GM19099 (cell line): ENCODE measurements around the gene KRT4.

Source experiments
- POLR2A ChIP-seq: IDR thresholded peaks from 3 replicates; pipeline ENCODE4 v1.6.1; 2011; ENCODE audit warnings: low read depth; ENCODE audit not compliant: insufficient read length; ENCODE audit errors: extremely low read depth

KRT4 gene

DNA sequence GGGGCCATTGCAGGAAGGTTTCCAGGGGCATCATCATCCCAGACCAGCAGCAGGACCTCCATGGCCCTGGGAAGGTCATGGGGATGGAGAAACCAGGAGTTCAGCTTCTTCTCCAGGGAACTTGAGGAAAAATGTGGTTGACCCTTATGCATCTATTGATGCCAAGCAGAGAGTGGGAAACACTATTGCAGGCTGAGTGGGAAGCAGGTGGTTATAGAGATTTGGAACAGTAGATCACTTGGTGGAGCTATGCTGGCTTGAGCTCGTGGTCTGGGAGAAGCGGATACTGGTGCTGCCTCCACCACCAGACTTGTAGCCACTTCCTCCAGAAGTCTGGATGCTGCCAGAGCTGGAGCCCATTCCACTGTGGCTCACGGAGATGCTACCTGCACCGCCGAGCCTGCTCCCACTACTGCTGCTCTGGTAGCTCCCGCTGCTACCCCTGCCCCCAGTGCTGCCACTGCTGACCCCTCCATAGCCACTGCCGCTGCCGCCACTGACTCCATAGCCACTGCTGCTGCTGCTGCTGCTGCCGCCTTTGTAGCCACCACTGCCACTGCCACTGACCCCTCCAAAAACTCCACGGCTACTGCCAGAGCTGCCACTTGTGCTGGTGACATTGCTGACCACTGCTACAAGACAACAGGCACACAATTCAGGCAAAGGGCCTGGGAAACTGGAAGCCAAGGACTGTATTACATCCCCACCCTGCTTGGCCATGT is 45.3 kb downstream of the KRT4 start:
- TF ChIP-seq POLR2A: no peak

GRCh38 chr12:52767427-52767826 is 46.5 kb downstream of the KRT4 start:
- no peak for TF ChIP-seq POLR2A

- TF ChIP-seq POLR2A: no peak
These were observed 46.9 kb downstream of the KRT4 start for GRCh38 chr12:52767020-52767379.

DNA sequence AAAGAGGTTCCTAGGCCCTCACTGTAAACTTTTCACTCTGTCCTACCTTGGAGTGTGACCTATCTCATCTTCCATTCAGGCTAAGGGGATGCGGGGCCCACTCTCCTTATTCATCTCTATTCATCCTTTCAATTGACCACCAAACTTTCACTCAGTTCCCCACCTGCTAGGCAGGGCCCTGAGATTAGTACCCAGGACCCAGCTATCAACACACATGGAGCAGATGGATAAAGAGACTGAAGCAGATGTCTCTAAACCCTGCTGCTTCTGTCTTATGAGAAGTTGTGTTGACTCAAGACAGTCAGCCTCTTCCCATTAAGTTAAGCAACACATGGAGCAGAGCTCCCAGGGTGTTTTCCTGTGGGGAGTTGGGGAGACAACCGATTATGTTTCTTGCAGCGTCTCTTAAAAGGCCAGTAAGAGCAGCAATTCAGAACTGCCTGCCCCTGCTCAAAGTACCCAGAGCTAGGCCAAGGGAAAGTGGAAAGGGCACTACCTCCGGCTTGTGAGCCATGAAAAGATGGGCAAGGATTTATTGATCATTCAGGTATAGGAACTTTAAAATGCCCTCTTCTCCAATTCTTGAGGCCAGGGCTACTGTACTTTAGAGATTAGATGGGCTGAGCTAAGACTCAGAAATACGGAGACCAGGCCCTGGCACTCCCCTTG is 47.4 kb downstream of the KRT4 start:
- TF ChIP-seq POLR2A: no peak

DNA sequence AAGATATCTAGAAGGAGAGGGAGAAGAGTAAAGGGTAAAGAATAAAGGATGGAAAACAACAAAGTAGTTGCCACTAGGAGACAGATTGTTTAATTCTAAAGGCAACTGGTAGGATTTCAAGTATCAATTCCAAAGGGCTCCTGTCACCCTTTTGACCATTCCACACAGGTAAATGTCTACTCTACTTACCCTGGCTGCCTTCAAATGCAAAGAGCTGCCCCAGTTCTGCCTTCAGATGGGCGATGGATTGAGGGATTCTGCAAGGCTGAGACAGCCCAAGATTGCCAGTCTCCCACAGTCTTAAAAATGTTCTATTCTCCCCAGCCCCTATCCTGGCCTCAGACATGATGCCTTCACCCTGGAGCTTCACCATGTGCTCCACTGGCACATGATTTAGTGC is 48.2 kb downstream of the KRT4 start:
- no peak for TF ChIP-seq POLR2A

GRCh38 chr12:52763991-52764390 is 49.9 kb downstream of the KRT4 start:
- TF ChIP-seq POLR2A: no peak

DNA sequence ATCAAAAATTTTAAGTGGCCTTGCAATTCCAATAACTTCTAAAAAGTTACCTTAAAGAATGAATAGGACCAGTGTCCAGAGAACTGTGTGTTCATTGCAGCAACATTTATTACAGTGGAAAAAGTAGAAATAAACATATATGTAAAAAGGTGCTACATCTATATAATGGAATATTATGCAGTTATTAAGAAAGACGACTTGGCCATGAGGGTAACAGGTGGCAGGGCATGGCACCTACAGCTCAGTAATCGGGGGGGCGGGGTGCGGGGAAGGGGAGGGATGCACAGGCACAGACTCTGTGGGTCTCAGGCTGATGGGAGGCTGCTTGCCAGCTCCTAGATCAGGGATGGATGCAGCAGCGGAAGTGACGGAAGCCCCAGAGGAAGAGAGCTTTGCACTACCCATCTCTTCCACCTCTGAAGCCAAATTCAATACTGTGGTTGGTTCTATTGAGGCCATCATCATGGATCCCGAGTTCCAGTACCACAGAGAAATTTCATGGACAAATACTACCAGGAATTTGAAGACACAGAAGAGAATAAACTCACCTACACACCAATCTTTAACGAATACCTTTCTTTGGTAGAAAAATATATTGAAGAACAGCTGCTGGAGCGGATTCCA is 50.8 kb downstream of the KRT4 start:
- no peak for TF ChIP-seq POLR2A

DNA sequence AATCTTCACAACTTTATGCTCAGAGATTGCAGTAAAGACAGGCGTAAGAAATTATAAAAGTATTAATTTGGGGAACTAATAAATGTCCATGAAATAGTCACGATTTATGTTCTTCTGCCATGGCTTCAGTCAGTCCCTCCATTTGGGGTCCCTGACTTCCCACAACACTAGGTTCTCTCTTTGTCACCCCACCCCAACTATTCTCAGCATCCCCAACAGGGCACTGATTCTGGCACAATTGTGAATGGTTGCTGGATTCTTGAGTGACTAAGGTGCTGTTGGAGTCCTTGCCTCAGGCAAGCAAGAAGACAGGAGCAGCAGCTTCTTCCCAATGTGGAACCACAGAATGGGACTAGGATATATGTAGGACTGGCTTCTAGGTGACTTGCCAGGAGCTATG is 52.1 kb downstream of the KRT4 start:
- no peak for TF ChIP-seq POLR2A

DNA sequence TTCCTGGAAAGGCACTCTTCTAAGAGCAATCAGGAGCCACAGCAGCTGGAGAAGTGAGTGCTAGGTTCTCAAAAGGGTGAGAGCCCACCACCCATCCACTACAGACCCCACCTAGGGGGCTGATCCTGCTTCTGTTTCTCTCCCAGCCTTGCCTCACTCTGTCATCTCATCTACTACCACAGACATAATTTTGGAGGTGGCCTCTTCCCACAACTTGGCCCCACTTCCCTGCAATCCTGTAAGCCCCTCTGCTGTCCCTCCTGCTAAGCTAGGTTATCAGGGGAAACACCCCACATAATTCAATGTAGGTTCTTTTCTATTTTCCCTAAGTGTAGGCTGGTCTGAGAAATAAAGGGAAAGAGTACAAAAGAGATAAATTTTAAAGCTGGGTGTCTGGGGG is 53.3 kb downstream of the KRT4 start:
- no peak for TF ChIP-seq POLR2A

GRCh38 chr12:52759695-52760094 is 54.2 kb downstream of the KRT4 start:
- no peak for TF ChIP-seq POLR2A

DNA sequence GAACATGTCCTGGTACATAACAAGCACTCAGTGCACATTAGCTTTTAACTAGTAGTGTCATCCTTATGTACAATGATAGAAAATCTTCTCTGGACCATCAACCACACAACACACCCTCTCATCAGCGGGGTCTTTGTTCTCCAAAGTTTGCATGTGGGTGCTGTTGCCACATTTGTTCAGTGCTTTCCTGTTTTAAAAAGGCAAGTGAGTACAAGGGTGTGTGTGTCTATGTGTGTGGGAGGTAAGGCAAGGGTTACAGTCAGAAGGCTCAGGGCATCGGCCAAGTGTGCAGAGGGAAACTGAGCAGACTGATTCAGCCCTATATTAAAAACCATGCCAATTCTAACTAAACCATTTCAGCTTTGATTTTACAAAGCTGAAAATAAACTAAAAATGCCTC is 54.7 kb downstream of the KRT4 start:
- TF ChIP-seq POLR2A: no peak

GRCh38 chr12:52757449-52758176 is 56.3 kb downstream of the KRT4 start:
- TF ChIP-seq POLR2A: no peak
